ENCODE measurements around the gene PARG. TPM values are rescaled to one million over a fixed set of nuclear protein-coding genes. Genes with fewer than 3 reads are reported as not detected.
"Not testable (repeated sequence)": the region's sequence is repeated elsewhere in the genome, so short reads cannot be mapped to it uniquely, and the experiment has no call there.

Gene PARG
- total and polyA plus RNA-seq, 4 experiments from 2014 or later: 9.0 to 42.6 (median 26.9) TPM

- intact Hi-C loops (cut with micrococcal nuclease); CTCF ChIA-PET (ENCODE audit: partially characterized antibody); H3K4me1 Mint-ChIP-seq; H3K4me3 Mint-ChIP-seq; H3K27me3 ChIP-seq (ENCODE audit: insufficient read depth, low read length); POLR2A ChIA-PET (ENCODE audit: partially characterized antibody); DNase-seq; H3K4me3 ChIP-seq (ENCODE audit: low read length in 2 of 2); H3K36me3 ChIP-seq (ENCODE audit: insufficient read depth, low read length); H3K27ac ChIP-seq (ENCODE audit: low read depth, low read length); H3K9me3 ChIP-seq (ENCODE audit: control insufficient read depth in 1 of 2, low read length in 2 of 2); H3K4me1 ChIP-seq (ENCODE audit: insufficient read depth, low read length); H3K27me3 Mint-ChIP-seq; H3K27ac Mint-ChIP-seq: not testable (repeated sequence)
- Mint-ChIP-seq H3K9me3 (peaks cover 0 to 10% (median 2%) of the 10 kb centered on the region in 8 donors), H3K36me3 (peaks cover 19 to 26% of the 10 kb centered on the region in 2 donors)
These were observed 41.4 kb downstream of the PARG start for GRCh38 chr10:49900406-49900805.

- CTCF ChIA-PET (ENCODE audit: partially characterized antibody); H3K4me1 Mint-ChIP-seq; H3K9me3 ChIP-seq (ENCODE audit: control insufficient read depth in 1 of 2, low read length in 2 of 2); H3K27me3 Mint-ChIP-seq; H3K27ac Mint-ChIP-seq; H3K36me3 ChIP-seq (ENCODE audit: insufficient read depth, low read length); H3K4me1 ChIP-seq (ENCODE audit: insufficient read depth, low read length); H3K27ac ChIP-seq (ENCODE audit: low read depth, low read length); DNase-seq; POLR2A ChIA-PET (ENCODE audit: partially characterized antibody); intact Hi-C loops (cut with micrococcal nuclease); H3K27me3 ChIP-seq (ENCODE audit: insufficient read depth, low read length); H3K4me3 Mint-ChIP-seq; H3K4me3 ChIP-seq (ENCODE audit: low read length in 2 of 2): not testable (repeated sequence)
- H3K9me3 Mint-ChIP-seq: peaks cover 0 to 10% (median 2%) of the 10 kb centered on the region in 8 donors
- peaks cover 19 to 26% of the 10 kb centered on the region in 2 donors for H3K36me3 Mint-ChIP-seq
These were observed 41.8 kb downstream of the PARG start for GRCh38 chr10:49899999-49900398.

GRCh38 chr10:49890025-49890424 is 51.8 kb downstream of the PARG start:
- H3K27ac ChIP-seq (ENCODE audit: low read depth, low read length); H3K27me3 Mint-ChIP-seq; intact Hi-C loops (cut with micrococcal nuclease); H3K4me3 Mint-ChIP-seq; CTCF ChIA-PET (ENCODE audit: partially characterized antibody); H3K36me3 ChIP-seq (ENCODE audit: insufficient read depth, low read length); H3K9me3 Mint-ChIP-seq; DNase-seq; H3K4me3 ChIP-seq (ENCODE audit: low read length in 2 of 2); POLR2A ChIA-PET (ENCODE audit: partially characterized antibody); H3K4me1 ChIP-seq (ENCODE audit: insufficient read depth, low read length); H3K4me1 Mint-ChIP-seq; H3K9me3 ChIP-seq (ENCODE audit: control insufficient read depth in 1 of 2, low read length in 2 of 2); H3K27me3 ChIP-seq (ENCODE audit: insufficient read depth, low read length); H3K27ac Mint-ChIP-seq: not testable (repeated sequence)
- peaks cover 3 to 12% of the 10 kb centered on the region in 2 donors for H3K36me3 Mint-ChIP-seq

GRCh38 chr10:49884739-49885331 is 57.0 kb downstream of the PARG start:
- H3K27me3 Mint-ChIP-seq; H3K4me1 Mint-ChIP-seq; H3K4me3 ChIP-seq (ENCODE audit: low read length in 2 of 2); H3K9me3 Mint-ChIP-seq; CTCF ChIA-PET (ENCODE audit: partially characterized antibody); DNase-seq; H3K4me3 Mint-ChIP-seq; intact Hi-C loops (cut with micrococcal nuclease); H3K9me3 ChIP-seq (ENCODE audit: control insufficient read depth in 1 of 2, low read length in 2 of 2); POLR2A ChIA-PET (ENCODE audit: partially characterized antibody); H3K4me1 ChIP-seq (ENCODE audit: insufficient read depth, low read length); H3K27me3 ChIP-seq (ENCODE audit: insufficient read depth, low read length); H3K36me3 ChIP-seq (ENCODE audit: insufficient read depth, low read length); H3K27ac ChIP-seq (ENCODE audit: low read depth, low read length): not testable (repeated sequence)
- H3K27ac Mint-ChIP-seq: peak overlapping the region in 1 of 7 donors; percentile 66
- H3K36me3 Mint-ChIP-seq: peaks cover 4 to 14% of the 10 kb centered on the region in 2 donors

- H3K4me1 ChIP-seq (ENCODE audit: insufficient read depth, low read length); CTCF ChIA-PET (ENCODE audit: partially characterized antibody); DNase-seq; POLR2A ChIA-PET (ENCODE audit: partially characterized antibody); H3K36me3 ChIP-seq (ENCODE audit: insufficient read depth, low read length); H3K9me3 ChIP-seq (ENCODE audit: control insufficient read depth in 1 of 2, low read length in 2 of 2); H3K9me3 Mint-ChIP-seq; H3K27ac Mint-ChIP-seq; H3K4me3 ChIP-seq (ENCODE audit: low read length in 2 of 2); H3K27ac ChIP-seq (ENCODE audit: low read depth, low read length); H3K4me1 Mint-ChIP-seq; H3K27me3 Mint-ChIP-seq; intact Hi-C loops (cut with micrococcal nuclease); H3K27me3 ChIP-seq (ENCODE audit: insufficient read depth, low read length); H3K4me3 Mint-ChIP-seq: not testable (repeated sequence)
- H3K36me3 Mint-ChIP-seq: peaks cover 6 to 11% of the 10 kb centered on the region in 2 donors
These were observed 58.0 kb downstream of the PARG start for GRCh38 chr10:49883852-49884251.

- intact Hi-C loops (cut with micrococcal nuclease); H3K4me3 Mint-ChIP-seq; DNase-seq; H3K27me3 ChIP-seq (ENCODE audit: insufficient read depth, low read length); H3K36me3 ChIP-seq (ENCODE audit: insufficient read depth, low read length); H3K27me3 Mint-ChIP-seq; CTCF ChIA-PET (ENCODE audit: partially characterized antibody); H3K9me3 ChIP-seq (ENCODE audit: control insufficient read depth in 1 of 2, low read length in 2 of 2); H3K4me3 ChIP-seq (ENCODE audit: low read length in 2 of 2); H3K27ac Mint-ChIP-seq; H3K27ac ChIP-seq (ENCODE audit: low read depth, low read length); H3K4me1 ChIP-seq (ENCODE audit: insufficient read depth, low read length); H3K4me1 Mint-ChIP-seq; H3K9me3 Mint-ChIP-seq; POLR2A ChIA-PET (ENCODE audit: partially characterized antibody): not testable (repeated sequence)
- peaks cover 10 to 11% of the 10 kb centered on the region in 2 donors for H3K36me3 Mint-ChIP-seq
These were observed 59.5 kb downstream of the PARG start for GRCh38 chr10:49882327-49882726.

GRCh38 chr10:49872740-49873139 is 69.1 kb downstream of the PARG start:
- H3K27me3 Mint-ChIP-seq; H3K4me3 Mint-ChIP-seq; H3K4me3 ChIP-seq (ENCODE audit: low read length in 2 of 2); H3K4me1 ChIP-seq (ENCODE audit: insufficient read depth, low read length); H3K27ac ChIP-seq (ENCODE audit: low read depth, low read length); intact Hi-C loops (cut with micrococcal nuclease); H3K27me3 ChIP-seq (ENCODE audit: insufficient read depth, low read length); H3K9me3 Mint-ChIP-seq; CTCF ChIA-PET (ENCODE audit: partially characterized antibody); H3K36me3 Mint-ChIP-seq; POLR2A ChIA-PET (ENCODE audit: partially characterized antibody); DNase-seq; H3K36me3 ChIP-seq (ENCODE audit: insufficient read depth, low read length); H3K4me1 Mint-ChIP-seq; H3K9me3 ChIP-seq (ENCODE audit: control insufficient read depth in 1 of 2, low read length in 2 of 2); H3K27ac Mint-ChIP-seq: not testable (repeated sequence)

- DNase-seq; intact Hi-C loops (cut with micrococcal nuclease); H3K4me1 Mint-ChIP-seq; POLR2A ChIA-PET (ENCODE audit: partially characterized antibody); H3K9me3 ChIP-seq (ENCODE audit: control insufficient read depth in 1 of 2, low read length in 2 of 2); H3K27me3 Mint-ChIP-seq; H3K4me3 Mint-ChIP-seq; H3K4me1 ChIP-seq (ENCODE audit: insufficient read depth, low read length); H3K27ac Mint-ChIP-seq; H3K4me3 ChIP-seq (ENCODE audit: low read length in 2 of 2); H3K36me3 ChIP-seq (ENCODE audit: insufficient read depth, low read length); CTCF ChIA-PET (ENCODE audit: partially characterized antibody); H3K36me3 Mint-ChIP-seq; H3K27me3 ChIP-seq (ENCODE audit: insufficient read depth, low read length); H3K9me3 Mint-ChIP-seq; H3K27ac ChIP-seq (ENCODE audit: low read depth, low read length): not testable (repeated sequence)
These were observed 70.4 kb downstream of the PARG start for GRCh38 chr10:49871462-49871861.

Measured in CD4-positive, alpha-beta memory T cell (primary cell).